Glutamatergic neuron (in vitro differentiated cells): Measurements from ENCODE around the gene FBLL1. TPM values are rescaled to one million over a fixed set of nuclear protein-coding genes. Genes with fewer than 3 reads are reported as not detected.

ENCODE experiments used
- DNase-seq: peaks from one replicate; pipeline ENCODE4 v3.0.0; 2022
- H3K27ac Mint-ChIP-seq: one replicate; pipeline ENCODE4 v1.8.0; 2020; ENCODE audit warnings: mild to moderate bottlenecking, mixed read lengths, inconsistent platforms; ENCODE audit not compliant: unreplicated experiment
- H3K27me3 Mint-ChIP-seq: one replicate; pipeline ENCODE4 v1.8.0; 2020; ENCODE audit warnings: mild to moderate bottlenecking, moderate library complexity, mixed read lengths, inconsistent platforms; ENCODE audit not compliant: unreplicated experiment
- H3K36me3 Mint-ChIP-seq: one replicate; pipeline ENCODE4 v1.8.0; 2020; ENCODE audit warnings: mild to moderate bottlenecking, mixed read lengths, inconsistent platforms; ENCODE audit not compliant: unreplicated experiment
- H3K4me1 Mint-ChIP-seq: one replicate; pipeline ENCODE4 v1.8.0; 2020; ENCODE audit warnings: mild to moderate bottlenecking, low read depth, mixed read lengths, inconsistent platforms; ENCODE audit not compliant: unreplicated experiment
- H3K4me3 Mint-ChIP-seq: one replicate; pipeline ENCODE4 v1.8.0; 2020; ENCODE audit warnings: mild to moderate bottlenecking, mixed read lengths, inconsistent platforms; ENCODE audit not compliant: unreplicated experiment
- H3K9me3 Mint-ChIP-seq: one replicate; pipeline ENCODE4 v1.8.0; 2020; ENCODE audit warnings: mild to moderate bottlenecking, moderate library complexity, mixed read lengths, inconsistent platforms; ENCODE audit not compliant: unreplicated experiment
- CTCF ChIP-seq: fragments of 200-600 bp; sonication (generic); IDR thresholded peaks from one replicate; pipeline ENCODE4 v1.5.0; 2021; ENCODE audit not compliant: partially characterized antibody, unreplicated experiment
- microRNA-seq: library from miRNA; unstranded; fragments of <30 nt; microRNA quantifications from one replicate; pipeline ENCODE4, GENCODE V29; 2020; ENCODE audit not compliant: unreplicated experiment
- total RNA-seq: library from RNA; stranded (reverse); fragmentation: NEBNext Ultra II Directional; extraction: Animal tissue kit (Norgen Biotek cat#: 25700); gene quantifications from one replicate; pipeline ENCODE4 v1.2.1, GENCODE V29; 2021; ENCODE audit not compliant: unreplicated experiment

FBLL1 gene
- total RNA-seq, 1 donor from 2014 or later = 66.2 TPM

DNA sequence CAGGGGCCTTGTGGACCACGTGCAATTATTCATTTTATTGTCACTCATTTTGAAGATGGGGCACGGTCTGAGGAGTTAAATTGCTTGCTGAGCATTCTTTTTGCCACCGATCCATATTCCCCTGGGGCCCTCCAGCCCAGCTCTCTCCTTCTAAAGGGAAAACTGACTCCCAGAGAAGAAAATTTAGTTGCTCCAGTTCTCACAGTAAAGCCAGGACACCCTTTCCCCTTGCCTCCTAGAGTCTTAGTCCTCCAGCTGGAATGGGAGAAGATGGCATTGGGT lies 51.1 kb downstream of the FBLL1 start:
- H3K4me3 Mint-ChIP-seq = peak overlapping the region; percentile 95
- peak overlapping the region; percentile 99 for H3K27ac Mint-ChIP-seq
- no peaks in the 10 kb centered on the region for H3K36me3 Mint-ChIP-seq
- no peak for TF ChIP-seq CTCF
- peaks cover 7% of the 10 kb centered on the region for H3K9me3 Mint-ChIP-seq
- peaks cover 21% of the 10 kb centered on the region for H3K4me1 Mint-ChIP-seq
- DNase-seq = peak; percentile 63
- peaks cover 10% of the 10 kb centered on the region for H3K27me3 Mint-ChIP-seq

Small RNA genes lying within 50 kb of the gene (microRNA-seq; reads per million reads assigned to microRNA genes)
- not detected for gene MIR103A1
- not detected for gene MIR103B1

Other genes with a start within 250 kb of the FBLL1 start
- 1.5 TPM for gene WWC1, start 237.7 kb upstream of the FBLL1 start, total RNA-seq
- gene RARS1, start 42.8 kb upstream of the FBLL1 start, total RNA-seq = 65.2 TPM
- gene PANK3, start 50.1 kb downstream of the FBLL1 start, total RNA-seq = 153 TPM